PC-3 (cell line): ENCODE results near the gene COL2A1. TPM values are rescaled to one million over a fixed set of nuclear protein-coding genes. Genes with fewer than 3 reads are reported as not detected.
A peak's percentile ranks its signal among the peaks of the same experiment; 100 is the strongest.

Source experiments
- ATAC-seq: fragments of 200-7000 bp; cut with Tn5 transposase; 2 replicates; pipeline ENCODE4 v1.9.1; 2020; ENCODE audit warnings: mild to moderate bottlenecking, moderate library complexity
- BruUV-seq: library from RNA; stranded (reverse); fragments of 400-500 nt; replicated peaks from 2 replicates; lab custom pipeline; 2021; lab: Mats Ljungman, UMichigan
- CTCF ChIA-PET: fragments of 300-600 bp; sonication (Branson Sonifier 250); formaldehyde crosslinking; loops from one replicate; lab custom pipeline; 2022; ENCODE audit warnings: antibody characterized with exemption; lab: Charles Lee
- POLR2A ChIA-PET: fragments of 300-600 bp; sonication (Branson Sonifier 250); formaldehyde crosslinking; loops from one replicate; lab custom pipeline; 2022; ENCODE audit warnings: antibody characterized with exemption; ENCODE audit not compliant: unreplicated experiment; lab: Charles Lee
- DNase-seq: peaks from one replicate; pipeline ENCODE4 v3.0.0-alpha.2; 2015
- H2AFZ ChIP-seq: fragments of 300-600 bp; sonication (generic); 2 replicates; pipeline ENCODE4 v1.6.0; 2016; ENCODE audit warnings: antibody characterized with exemption, low read length
- H3F3A ChIP-seq: fragments of 300-600 bp; sonication (generic); one replicate; pipeline ENCODE4 v1.6.0; 2017; ENCODE audit warnings: antibody characterized with exemption, low read length, control low read depth, mild to moderate bottlenecking; ENCODE audit not compliant: unreplicated experiment
- H3K27ac ChIP-seq: fragments of 300-600 bp; sonication (generic); 2 replicates; pipeline ENCODE4 v1.5.1; 2016; ENCODE audit warnings: mild to moderate bottlenecking, low read length
- H3K27me3 ChIP-seq: fragments of 300-600 bp; sonication (generic); 2 replicates; pipeline ENCODE4 v1.6.1; 2016; ENCODE audit warnings: low read length, mixed read lengths
- H3K36me3 ChIP-seq: fragments of 300-600 bp; sonication (generic); 2 replicates; pipeline ENCODE4 v1.6.1; 2016; ENCODE audit warnings: low read depth, mixed run types, low read length, mixed read lengths
- H3K4me1 ChIP-seq: fragments of 300-600 bp; sonication (generic); 2 replicates; pipeline ENCODE4 v1.5.1; 2016; ENCODE audit warnings: low read length; ENCODE audit not compliant: insufficient read depth
- H3K4me2 ChIP-seq: fragments of 300-600 bp; sonication (generic); 2 replicates; pipeline ENCODE4 v1.6.0; 2016; ENCODE audit warnings: low read length
- H3K4me3 ChIP-seq: fragments of 300-600 bp; sonication (generic); 2 replicates; pipeline ENCODE4 v1.5.1; 2016; ENCODE audit warnings: mild to moderate bottlenecking, low read length, mixed read lengths
- H3K79me2 ChIP-seq: fragments of 300-600 bp; sonication (generic); 2 replicates; pipeline ENCODE4 v1.6.1; 2017; ENCODE audit warnings: low read length, mixed read lengths
- H3K9ac ChIP-seq: fragments of 300-600 bp; sonication (generic); 2 replicates; pipeline ENCODE4 v1.6.0; 2016; ENCODE audit warnings: mild to moderate bottlenecking, low read length
- H3K9me2 ChIP-seq: fragments of 300-600 bp; sonication (generic); replicated peaks from 2 replicates; pipeline ENCODE4 v1.6.1; 2016; ENCODE audit warnings: mixed run types, low read length, mixed read lengths
- H3K9me3 ChIP-seq: fragments of 300-600 bp; sonication (generic); 2 replicates; pipeline ENCODE4 v1.6.1; 2016; ENCODE audit warnings: low read length, mixed read lengths
- H4K20me1 ChIP-seq: fragments of 300-600 bp; sonication (generic); 2 replicates; pipeline ENCODE4 v1.6.1; 2016; ENCODE audit warnings: low read length, mixed read lengths
- EZH2 ChIP-seq: fragments of 300-600 bp; sonication (generic); IDR thresholded peaks from one replicate; pipeline ENCODE4 v1.6.1; 2017; ENCODE audit warnings: antibody characterized with exemption, mild to moderate bottlenecking, low read length; ENCODE audit not compliant: unreplicated experiment
- EZH2phosphoT487 ChIP-seq: fragments of 300-600 bp; sonication (generic); IDR thresholded peaks from 2 replicates; pipeline ENCODE4 v1.6.1; 2018; ENCODE audit warnings: mild to moderate bottlenecking, antibody characterized with exemption, low read length, borderline replicate concordance
- intact Hi-C: fragments of 100-400 bp; cut with micrococcal nuclease; formaldehyde crosslinking; loops from 2 replicates; pipeline ENCODE4 v1.9.0; 2023
- total RNA-seq: library from RNA; depleted of rRNA; stranded (reverse); fragments of >200 nt; gene quantifications from 2 replicates; pipeline ENCODE4 v1.2.3, GENCODE V29; 2014
- TF ChIP-seq, protein P1 (sequence below): fragments of 300-600 bp; sonication (generic); conservative IDR thresholded peaks from 2 replicates; pipeline ENCODE4 v1.5.1; 2017; ENCODE audit warnings: antibody characterized with exemption, low read depth, mild to moderate bottlenecking, low read length

Gene COL2A1
- total RNA-seq, 1 experiment from 2014 or later: 6.7 TPM

GRCh38 chr12:47945341-47945728 lies 58.9 kb downstream of the COL2A1 start:
- H3K4me2 ChIP-seq: no peak overlapping the region
- H3K79me2 ChIP-seq: no peaks in the 10 kb centered on the region
- no peak overlapping the region for H3K4me3 ChIP-seq
- H3F3A ChIP-seq: no peaks in the 10 kb centered on the region
- H3K27ac ChIP-seq: no peak overlapping the region
- H3K9me2 ChIP-seq: no peaks in the 10 kb centered on the region
- no peaks in the 10 kb centered on the region for H3K27me3 ChIP-seq
- intact Hi-C loops: loop anchor here (10.0 kb wide), 1 partner anchor 121 kb away; no protein-coding TSS in a partner anchor
- H3K9me3 ChIP-seq: no peaks in the 10 kb centered on the region
- H4K20me1 ChIP-seq: no peaks in the 10 kb centered on the region
- DNase-seq (peak; percentile 14), ATAC-seq (no peak)
- TF ChIP-seq EZH2phosphoT487 (no peak), EZH2 (no peak)
- TF ChIP-seq, protein P1, sequence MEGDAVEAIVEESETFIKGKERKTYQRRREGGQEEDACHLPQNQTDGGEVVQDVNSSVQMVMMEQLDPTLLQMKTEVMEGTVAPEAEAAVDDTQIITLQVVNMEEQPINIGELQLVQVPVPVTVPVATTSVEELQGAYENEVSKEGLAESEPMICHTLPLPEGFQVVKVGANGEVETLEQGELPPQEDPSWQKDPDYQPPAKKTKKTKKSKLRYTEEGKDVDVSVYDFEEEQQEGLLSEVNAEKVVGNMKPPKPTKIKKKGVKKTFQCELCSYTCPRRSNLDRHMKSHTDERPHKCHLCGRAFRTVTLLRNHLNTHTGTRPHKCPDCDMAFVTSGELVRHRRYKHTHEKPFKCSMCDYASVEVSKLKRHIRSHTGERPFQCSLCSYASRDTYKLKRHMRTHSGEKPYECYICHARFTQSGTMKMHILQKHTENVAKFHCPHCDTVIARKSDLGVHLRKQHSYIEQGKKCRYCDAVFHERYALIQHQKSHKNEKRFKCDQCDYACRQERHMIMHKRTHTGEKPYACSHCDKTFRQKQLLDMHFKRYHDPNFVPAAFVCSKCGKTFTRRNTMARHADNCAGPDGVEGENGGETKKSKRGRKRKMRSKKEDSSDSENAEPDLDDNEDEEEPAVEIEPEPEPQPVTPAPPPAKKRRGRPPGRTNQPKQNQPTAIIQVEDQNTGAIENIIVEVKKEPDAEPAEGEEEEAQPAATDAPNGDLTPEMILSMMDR: no peak
- ChIA-PET CTCF (no interaction called here), POLR2A (no interaction called here)
- no peak overlapping the region for H2AFZ ChIP-seq
- H3K4me1 ChIP-seq: peaks cover 7% of the 10 kb centered on the region; the same call in 1 of the 2 replicates
- no peaks in the 10 kb centered on the region for H3K36me3 ChIP-seq
- BruUV-seq: no TSS peak
- H3K9ac ChIP-seq: no peak overlapping the region

DNA sequence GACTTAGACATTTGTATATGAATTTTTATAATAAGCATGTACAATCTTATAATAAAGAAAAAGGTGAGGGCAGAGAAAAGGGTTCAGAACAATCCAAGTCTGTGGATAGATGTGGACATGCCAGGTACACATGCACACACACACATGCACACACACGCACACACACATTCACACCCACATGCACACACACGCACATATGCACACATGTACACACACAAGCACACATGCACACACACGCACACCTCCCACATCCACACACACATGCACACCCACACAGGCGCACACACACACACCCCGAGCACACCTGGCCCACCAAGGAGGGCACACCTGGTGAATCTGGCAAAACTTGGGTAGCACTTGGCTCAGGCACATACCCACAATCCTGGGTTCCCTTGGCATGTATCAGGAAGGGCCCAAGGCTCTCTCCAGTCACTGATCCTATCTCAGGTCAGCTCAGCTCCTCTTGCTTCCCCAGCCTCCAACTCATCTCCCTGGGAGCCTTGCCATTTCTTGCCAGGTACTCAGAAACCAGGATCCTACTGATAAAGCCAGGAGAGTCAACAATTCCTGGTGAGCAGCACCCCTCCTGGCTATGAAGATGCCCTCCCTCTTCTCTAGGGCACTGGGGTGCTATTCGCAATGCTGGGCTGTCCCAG lies 59.5 kb downstream of the COL2A1 start:
- Histone ChIP-seq H3K9me3 (no peaks in the 10 kb centered on the region), H2AFZ (no peak overlapping the region), H3K9me2 (no peaks in the 10 kb centered on the region), H3K36me3 (no peaks in the 10 kb centered on the region), H3K27ac (no peak overlapping the region), H3K27me3 (no peaks in the 10 kb centered on the region), H3K9ac (no peak overlapping the region), H3K4me1 (peaks cover 7% of the 10 kb centered on the region; the same call in 1 of the 2 replicates), H3K4me3 (no peak overlapping the region), H3F3A (no peaks in the 10 kb centered on the region), H3K79me2 (no peaks in the 10 kb centered on the region), H4K20me1 (no peaks in the 10 kb centered on the region), H3K4me2 (no peak overlapping the region)
- intact Hi-C loops: loop anchor here (10.0 kb wide), 1 partner anchor 120 kb away; no protein-coding TSS in a partner anchor
- peak; percentile 32 for DNase-seq
- TF ChIP-seq, protein P1: no peak
- TF ChIP-seq EZH2 (no peak), EZH2phosphoT487 (no peak)
- no TSS peak for BruUV-seq
- POLR2A ChIA-PET: no interaction called here
- no peak for ATAC-seq
- CTCF ChIA-PET: no interaction called here
